NCI-H2029 (cell line): ENCODE results near the gene ANKS1B.

Experiments
- DNase-seq: peaks from one replicate; lab custom pipeline; 2025; lab: John Stamatoyannopoulos, UW

The ANKS1B gene

GRCh38 chr12:98816720-98817119 is 1168.0 kb downstream of the ANKS1B start:
- DNase-seq: no peak

DNA sequence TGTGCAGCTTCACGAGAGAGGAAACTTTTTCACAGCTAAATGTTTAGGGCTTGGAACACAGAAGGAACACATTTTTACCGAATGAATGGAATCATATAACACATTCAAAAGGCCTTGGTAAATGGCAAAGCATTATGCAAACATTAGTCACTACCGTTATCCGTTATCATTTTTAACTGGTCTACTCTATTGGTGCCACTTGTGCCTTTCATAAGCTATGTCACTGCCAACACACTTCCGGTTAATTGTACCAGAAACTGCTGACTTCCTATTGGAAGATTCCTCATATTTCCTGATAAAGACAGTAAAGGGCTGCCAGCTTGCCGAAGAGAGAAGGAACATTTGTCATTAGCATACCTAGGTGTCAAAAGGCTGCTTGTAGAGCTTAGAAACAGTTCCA is 1170.5 kb downstream of the ANKS1B start:
- peak; percentile 46 for DNase-seq

DNA sequence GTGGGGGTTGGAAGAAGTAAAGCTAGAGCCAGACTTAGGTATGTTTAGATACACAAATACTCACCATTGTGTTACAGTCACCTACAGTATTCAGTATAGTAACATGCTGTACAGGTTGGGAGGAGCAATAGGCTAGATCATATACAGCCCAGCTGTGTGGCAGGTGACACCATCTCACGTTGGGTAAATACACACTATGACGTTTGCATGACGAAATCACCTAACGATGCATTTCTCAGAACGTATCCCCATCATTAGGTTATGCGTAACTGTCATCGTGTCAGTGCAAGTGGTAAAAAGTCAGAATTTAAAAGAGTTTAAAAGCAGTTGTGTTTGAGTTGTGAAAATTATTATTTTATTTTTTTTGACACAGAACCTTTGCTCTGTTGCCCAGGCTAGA is 1172.5 kb downstream of the ANKS1B start:
- no peak for DNase-seq

- DNase-seq: no peak
Observed at GRCh38 chr12:98808243-98808875, 1176.4 kb downstream of the ANKS1B start.

- DNase-seq: no peak
Observed at GRCh38 chr12:98807187-98807586, 1177.5 kb downstream of the ANKS1B start.

DNA sequence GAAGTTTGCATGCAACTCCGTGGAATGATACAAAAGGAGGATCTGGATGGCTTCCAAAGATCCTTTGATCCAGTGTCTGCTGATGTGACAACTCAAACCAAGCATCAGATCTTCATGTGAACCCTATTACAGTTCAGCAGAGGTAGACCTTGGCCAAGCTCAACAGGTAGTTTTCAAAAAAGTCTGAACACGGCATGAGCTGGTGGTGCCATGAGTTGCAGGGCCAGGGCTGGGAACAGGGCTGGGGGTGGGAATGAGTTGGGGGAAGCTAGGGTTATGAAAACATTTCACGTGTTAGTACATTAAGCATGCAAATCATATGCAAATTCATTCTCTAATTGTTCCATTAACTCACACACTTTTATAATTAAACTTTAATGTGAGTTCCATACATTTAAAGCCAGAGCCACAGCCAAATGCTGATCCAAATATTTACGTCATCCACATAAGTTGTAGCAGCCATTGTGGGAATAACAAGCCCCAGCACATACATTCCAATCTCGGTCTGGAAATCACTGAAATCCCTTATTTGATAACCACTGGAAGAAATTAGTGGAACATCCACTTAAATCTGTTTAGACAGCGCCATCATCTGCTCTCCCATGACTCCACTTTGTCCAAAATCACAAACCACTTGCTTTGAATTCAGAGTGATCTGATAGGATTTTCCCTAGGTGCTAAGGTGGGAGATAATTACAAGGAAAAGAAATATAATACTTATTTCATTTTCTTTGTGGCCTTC is 1181.1 kb downstream of the ANKS1B start:
- no peak for DNase-seq

- no peak for DNase-seq
Observed at GRCh38 chr12:98799822-98800221, 1184.9 kb downstream of the ANKS1B start.

GRCh38 chr12:98799146-98799810 is 1185.5 kb downstream of the ANKS1B start:
- DNase-seq: no peak

DNA sequence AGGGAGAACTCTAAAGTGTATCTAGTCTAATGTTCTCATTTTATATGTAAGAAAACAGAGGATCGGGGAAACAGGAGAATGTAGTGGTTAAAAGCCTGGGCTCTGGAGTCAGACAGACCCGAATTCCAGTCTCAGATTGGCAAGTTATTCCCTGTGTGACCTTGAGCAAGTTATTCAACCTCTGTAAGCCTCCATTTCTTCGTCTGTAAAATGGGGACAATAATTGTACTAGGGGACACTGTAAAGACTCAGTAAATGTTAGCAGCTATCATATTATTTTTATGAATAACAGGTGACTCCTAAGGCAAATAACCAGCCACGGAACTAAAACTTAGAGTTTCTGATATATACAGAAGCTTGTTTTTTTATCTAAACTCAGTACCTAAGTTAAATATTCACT is 1187.5 kb downstream of the ANKS1B start:
- DNase-seq: no peak

DNA sequence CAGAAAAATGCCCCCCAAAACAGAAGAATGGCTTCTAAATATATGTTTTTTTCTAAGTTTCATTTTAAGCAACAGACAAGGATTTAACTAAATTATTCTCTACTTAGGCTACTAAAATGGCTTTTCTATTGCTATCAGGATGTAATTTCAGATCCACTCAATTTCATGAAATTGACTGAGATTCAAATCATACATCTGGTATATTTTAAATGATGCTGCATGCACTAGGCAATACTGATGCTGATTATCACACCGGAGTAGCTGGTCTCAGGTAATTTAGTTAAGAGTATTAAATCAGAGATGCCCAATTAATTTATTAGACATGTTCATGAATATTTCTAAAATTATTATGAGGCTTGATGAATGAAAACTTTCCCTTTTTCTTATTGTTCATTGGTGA is 1188.0 kb downstream of the ANKS1B start:
- DNase-seq: no peak

DNA sequence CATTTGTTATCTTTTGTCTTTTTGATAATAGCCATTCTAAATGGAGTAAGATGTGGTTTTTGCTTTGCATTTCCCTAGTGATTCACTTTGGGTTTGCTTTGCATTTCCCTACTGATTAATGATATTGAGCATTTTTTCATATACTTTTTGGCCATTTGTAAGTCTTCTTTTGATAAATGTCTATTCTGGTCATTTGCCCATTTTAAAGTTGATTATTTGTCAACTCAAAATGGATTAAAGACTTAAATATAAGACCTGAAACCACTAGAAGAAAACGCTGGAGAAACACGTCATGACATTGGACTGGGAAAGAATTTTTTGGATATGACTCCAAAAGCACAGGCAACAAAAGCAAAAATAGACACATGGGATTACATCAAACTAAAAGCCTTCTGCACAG is 1191.6 kb downstream of the ANKS1B start:
- no peak for DNase-seq

- DNase-seq: no peak
Observed at GRCh38 chr12:98791406-98791805, 1193.3 kb downstream of the ANKS1B start.

DNA sequence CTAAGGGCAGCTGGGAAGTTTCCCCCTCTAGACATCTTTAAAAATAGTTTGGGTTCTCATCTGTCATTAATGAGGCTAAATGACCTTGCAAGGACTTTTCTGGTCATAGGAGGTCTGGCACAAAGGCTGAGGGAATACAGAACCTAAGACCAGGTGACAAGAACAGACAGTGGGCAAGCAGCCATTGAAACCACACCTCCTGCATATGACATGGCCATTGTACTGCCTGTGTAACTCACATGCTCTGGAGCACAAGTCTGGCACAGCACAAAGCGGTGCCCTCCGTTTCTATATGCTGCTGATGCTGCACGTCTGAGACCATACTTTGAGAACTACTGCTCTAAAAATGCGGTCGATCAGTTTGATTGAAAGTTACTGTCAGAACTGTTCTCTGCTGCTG is 1196.3 kb downstream of the ANKS1B start:
- DNase-seq: no peak

- no peak for DNase-seq
Observed at GRCh38 chr12:98786653-98787052, 1198.1 kb downstream of the ANKS1B start.

GRCh38 chr12:98783420-98783819 is 1201.3 kb downstream of the ANKS1B start:
- DNase-seq: no peak

GRCh38 chr12:98780261-98780660 is 1204.5 kb downstream of the ANKS1B start:
- DNase-seq: no peak

DNA sequence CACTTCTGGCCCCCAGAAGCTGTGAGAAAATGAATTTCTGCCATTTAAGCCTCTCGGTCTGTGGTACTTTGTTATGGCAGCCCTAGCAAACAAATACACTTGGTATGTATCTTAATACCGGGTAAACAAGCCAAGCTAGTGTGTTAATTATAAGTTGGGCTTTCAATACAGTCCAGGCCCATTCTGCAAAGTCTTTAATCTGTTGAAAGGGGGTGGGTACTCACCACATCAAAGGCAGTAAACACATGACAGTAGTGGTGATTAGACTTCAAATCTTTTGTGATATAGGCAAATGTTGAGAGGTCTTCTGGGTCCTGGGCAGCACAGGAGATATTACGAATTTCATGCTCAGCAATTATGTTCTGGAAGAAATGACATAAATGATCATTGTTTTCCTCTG is 1211.9 kb downstream of the ANKS1B start:
- DNase-seq: no peak

DNA sequence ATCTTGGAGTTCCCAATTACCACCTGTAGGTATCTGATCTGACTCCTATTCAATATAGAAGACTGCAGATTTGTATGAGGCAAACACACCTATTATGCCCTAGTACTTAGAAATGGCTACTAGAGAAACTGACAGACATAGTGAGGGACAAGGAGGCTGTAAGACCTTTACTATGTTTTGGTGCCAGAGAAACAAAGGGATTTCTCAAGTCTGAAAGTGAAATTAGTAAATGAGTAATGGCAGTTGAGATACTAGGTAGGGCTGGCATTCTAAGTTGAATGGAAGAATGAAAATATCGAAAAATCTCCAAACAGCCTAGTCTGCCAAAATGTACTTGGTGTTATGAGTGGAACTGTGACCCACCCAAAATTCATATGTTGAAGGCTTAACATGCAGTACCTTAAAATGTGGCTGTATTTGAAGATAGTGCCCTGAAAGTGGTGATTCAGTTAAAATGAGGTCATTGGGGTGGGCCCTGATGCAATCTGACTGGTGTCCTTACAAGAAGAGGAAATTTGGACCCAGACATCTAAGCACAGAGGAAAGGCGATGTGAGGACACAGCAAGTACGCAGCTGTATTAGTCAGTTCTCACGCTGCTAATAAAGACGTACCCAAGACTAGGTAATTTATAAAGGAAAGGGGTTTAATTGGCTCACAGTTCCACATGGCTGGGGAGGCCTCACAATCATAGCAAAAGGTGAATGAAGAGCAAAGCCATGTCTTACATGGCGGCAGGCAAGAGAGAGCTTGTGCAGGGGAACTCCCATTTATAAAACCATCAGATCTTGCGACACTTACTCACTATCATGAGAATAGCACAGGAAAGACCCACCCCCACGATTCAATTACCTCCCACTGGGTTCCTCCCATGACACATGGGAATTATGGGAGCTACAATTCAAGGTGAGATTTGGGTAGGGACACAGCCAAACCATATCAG is 1212.7 kb downstream of the ANKS1B start:
- no peak for DNase-seq

DNA sequence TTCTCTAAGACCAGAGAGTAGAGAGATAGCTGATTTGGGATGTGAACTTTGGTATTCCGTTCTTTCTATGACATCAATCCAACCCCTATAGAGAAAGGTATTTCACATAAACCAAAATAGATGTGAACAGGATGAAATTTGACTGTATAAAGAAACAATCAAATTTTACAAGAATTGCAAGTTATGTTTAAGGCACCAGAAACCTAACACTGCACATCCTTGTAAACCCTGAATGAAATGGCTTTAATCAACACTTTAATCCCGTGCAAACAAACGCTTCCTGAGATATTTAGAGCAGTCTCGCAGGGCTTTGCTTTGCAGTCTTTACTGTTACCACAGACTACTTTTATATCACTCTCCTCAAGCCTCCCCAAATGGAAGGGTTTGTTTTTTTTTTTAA is 1214.5 kb downstream of the ANKS1B start:
- no peak for DNase-seq

DNA sequence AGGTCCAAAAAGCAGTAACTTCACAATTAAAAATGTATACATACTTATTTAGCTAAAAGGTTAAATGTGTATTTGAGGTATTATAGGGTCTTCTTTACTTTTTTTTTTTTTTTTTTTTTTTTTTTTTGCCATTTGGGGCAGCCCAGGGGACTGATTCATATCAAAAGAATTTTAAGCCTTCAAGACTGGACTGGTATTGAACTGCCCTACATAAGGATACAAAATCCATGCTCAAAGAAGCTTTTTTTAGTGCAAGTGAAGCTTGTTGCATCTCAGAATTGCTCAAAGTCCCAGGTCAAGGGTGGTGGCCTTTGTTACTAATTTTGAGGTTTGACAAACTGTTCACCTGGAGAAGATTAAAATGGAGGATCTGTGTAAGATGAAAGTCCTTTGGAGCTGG is 1215.7 kb downstream of the ANKS1B start:
- no peak for DNase-seq

- no peak for DNase-seq
Observed at GRCh38 chr12:98767248-98767647, 1217.5 kb downstream of the ANKS1B start.

DNA sequence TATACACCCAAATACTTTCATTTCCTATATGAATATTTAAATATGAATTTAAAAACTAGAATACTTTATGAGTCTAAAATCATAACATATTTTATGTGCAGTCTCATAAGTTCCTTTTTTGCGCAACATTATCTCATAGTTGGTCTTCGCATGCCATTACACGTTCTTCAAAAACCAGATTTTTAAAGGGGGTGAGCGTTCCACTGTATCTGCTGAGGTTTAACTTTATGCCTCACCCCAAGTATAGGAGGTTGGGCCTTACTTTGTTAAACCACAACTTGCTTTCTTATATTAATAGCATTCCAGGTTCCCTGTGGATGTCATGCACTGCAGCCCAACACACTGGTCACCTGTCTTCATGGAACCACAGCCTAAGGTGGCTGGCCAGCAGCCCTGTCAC is 1221.1 kb downstream of the ANKS1B start:
- DNase-seq: no peak
